HUDEP-2 (cell line): ENCODE results near the gene ZFAND6.
"Not testable (repeated sequence)": the region's sequence is repeated elsewhere in the genome, so short reads cannot be mapped to it uniquely, and the experiment has no call there.

Experiments
- DNase-seq, 76 experiments: peaks; one replicate each; lab custom pipeline; 2025; ENCODE audit not compliant: unreplicated experiment in 76 of 76; lab: John Stamatoyannopoulos, UW

Gene ZFAND6

GRCh38 chr15:80095511-80095910 lies 36.0 kb downstream of the ZFAND6 start:
- no peak for DNase-seq

GRCh38 chr15:80095969-80096368 lies 36.5 kb downstream of the ZFAND6 start:
- DNase-seq: no peak

- no peak for DNase-seq
Observed at GRCh38 chr15:80098341-80098740, 38.9 kb downstream of the ZFAND6 start.

GRCh38 chr15:80099241-80099640 lies 39.8 kb downstream of the ZFAND6 start:
- DNase-seq: no peak

- DNase-seq: not testable (repeated sequence)
Observed at GRCh38 chr15:80099662-80100061, 40.2 kb downstream of the ZFAND6 start.

- no peak for DNase-seq
Observed at GRCh38 chr15:80100247-80100646, 40.8 kb downstream of the ZFAND6 start.

GRCh38 chr15:80105193-80105592 lies 45.7 kb downstream of the ZFAND6 start:
- no peak for DNase-seq

GRCh38 chr15:80105595-80105994 lies 46.1 kb downstream of the ZFAND6 start:
- DNase-seq: no peak

GRCh38 chr15:80106051-80106450 lies 46.6 kb downstream of the ZFAND6 start:
- DNase-seq: no peak

GRCh38 chr15:80107204-80107603 lies 47.7 kb downstream of the ZFAND6 start:
- no peak for DNase-seq

- DNase-seq: no peak
Observed at GRCh38 chr15:80107774-80108173, 48.3 kb downstream of the ZFAND6 start.

- no peak for DNase-seq
Observed at GRCh38 chr15:80109388-80109787, 49.9 kb downstream of the ZFAND6 start.

- no peak for DNase-seq
Observed at GRCh38 chr15:80110920-80111319, 51.4 kb downstream of the ZFAND6 start.

- DNase-seq: no peak
Observed at GRCh38 chr15:80114114-80114513, 54.6 kb downstream of the ZFAND6 start.

GRCh38 chr15:80115021-80115420 lies 55.5 kb downstream of the ZFAND6 start:
- no peak for DNase-seq

GRCh38 chr15:80118956-80119355 lies 59.5 kb downstream of the ZFAND6 start:
- no peak for DNase-seq

- no peak for DNase-seq
Observed at GRCh38 chr15:80120636-80121035, 61.2 kb downstream of the ZFAND6 start.

GRCh38 chr15:80121546-80121945 lies 62.1 kb downstream of the ZFAND6 start:
- peak in 12 of 76 experiments; percentile 0 to 43 (median 12) for DNase-seq

GRCh38 chr15:80123034-80123433 lies 63.6 kb downstream of the ZFAND6 start:
- DNase-seq: no peak

GRCh38 chr15:80127253-80127652 lies 67.8 kb downstream of the ZFAND6 start:
- not testable (repeated sequence) for DNase-seq

- no peak for DNase-seq
Observed at GRCh38 chr15:80127911-80128310, 68.4 kb downstream of the ZFAND6 start.

- no peak for DNase-seq
Observed at GRCh38 chr15:80132382-80132781, 72.9 kb downstream of the ZFAND6 start.

- DNase-seq: no peak
Observed at GRCh38 chr15:80136854-80137253, 77.4 kb downstream of the ZFAND6 start.
